Measurements from ENCODE around the gene GATA2. TPM values are rescaled to one million over a fixed set of nuclear protein-coding genes. Genes with fewer than 3 reads are reported as not detected.

Gene GATA2
- total RNA-seq: 10 to 100 TPM in 1 of 7 donors, 1 to 10 TPM in 6; 4.0 to 16.1 (median 6.1) TPM
- 1 to 10 TPM; 5.1 to 8.1 TPM for polyA plus RNA-seq
- long read RNA-seq, donor 1, partial matches to known transcripts: 15 of 15 reads
- long read RNA-seq, donor 1, other reads (novel, unspliced or antisense): 0 of 15 reads
- long read RNA-seq, donor 2: 0 reads
- long read RNA-seq, donor 3, partial matches to known transcripts: 24 of 30 reads
- long read RNA-seq, donor 3, other reads (novel, unspliced or antisense): 2 of 30 reads

- H3K27me3 ChIP-seq: peaks cover 10% of the 10 kb centered on the region
- no peaks in the 10 kb centered on the region for H3K9me3 ChIP-seq
- peak within 1 kb of the TSS; percentile 58 for H3K4me3 ChIP-seq
- DNase-seq: peak in 1 of 5 donors; percentile 46
- no peaks in the 10 kb centered on the region for H3K36me3 ChIP-seq
- intact Hi-C loops (cut with DNase I): loop anchor here in 2 of 4 donors (5.0 to 10.0 kb wide), 2 partner anchors 66 to 418 kb away; no protein-coding TSS in a partner anchor
- WGBS, 3 donors: 11 to 33% (median 22%) methylated on average over 47 to 78 of the region's 78 CpGs
- H3K4me1 ChIP-seq (ENCODE audit: insufficient read depth): peaks cover 20% of the 10 kb centered on the region
- H3K27ac ChIP-seq: no peak within 1 kb of the TSS
- no peak for TF ChIP-seq POLR2A (IDR thresholded peaks at IDR 0.05)
- no peak for TF ChIP-seq EP300 (IDR thresholded peaks at IDR 0.05)
- no peak for TF ChIP-seq CTCF (IDR thresholded peaks at IDR 0.05)
These were observed at the start of gene GATA2 for GRCh38 chr3:128492671-128493569. TSS of gene GATA2 (minus strand) at chr3:128493201. CDS start at chr3:128487031, 6,170 bp downstream.

GRCh38 chr3:128541246-128541645, 48.2 kb upstream of the GATA2 start:
- H3K4me1 ChIP-seq (ENCODE audit: insufficient read depth): no peaks in the 10 kb centered on the region
- H3K9me3 ChIP-seq: no peaks in the 10 kb centered on the region
- DNase-seq: no peak
- no peak overlapping the region for H3K27ac ChIP-seq
- H3K27me3 ChIP-seq: no peaks in the 10 kb centered on the region
- no peaks in the 10 kb centered on the region for H3K36me3 ChIP-seq
- intact Hi-C loops (cut with DNase I): no loop called here
- whole genome bisulfite sequencing, 3 donors: 76 to 83% (median 76%) methylated on average over 2 of the region's 2 CpGs
- TF ChIP-seq EP300 (IDR thresholded peaks at IDR 0.05) (no peak), POLR2A (IDR thresholded peaks at IDR 0.05) (no peak)
- no peak overlapping the region for H3K4me3 ChIP-seq

- WGBS, 3 donors: 85 to 87% (median 85%) methylated on average over 3 of the region's 3 CpGs
These were observed 46.4 kb upstream of the GATA2 start for GRCh38 chr3:128539376-128539775.

GRCh38 chr3:128537091-128537703, 44.2 kb upstream of the GATA2 start:
- Histone ChIP-seq H3K9me3 (no peaks in the 10 kb centered on the region), H3K36me3 (no peaks in the 10 kb centered on the region), H3K4me3 (no peak overlapping the region), H3K27ac (no peak overlapping the region), H3K4me1 (ENCODE audit: insufficient read depth) (no peaks in the 10 kb centered on the region), H3K27me3 (no peaks in the 10 kb centered on the region)
- no peak for TF ChIP-seq CTCF (IDR thresholded peaks at IDR 0.05)
- 59 to 72% (median 70%) methylated on average over 4 of the region's 4 CpGs for WGBS, 3 donors
- DNase-seq: no peak
- intact Hi-C loops (cut with DNase I): no loop called here

More at GRCh38 chr3:128539376-128539775, 46.4 kb upstream of the GATA2 start:
- no peak for DNase-seq
- Histone ChIP-seq H3K4me3 (no peak overlapping the region), H3K27ac (no peak overlapping the region), H3K9me3 (no peaks in the 10 kb centered on the region), H3K36me3 (no peaks in the 10 kb centered on the region), H3K4me1 (ENCODE audit: insufficient read depth) (no peaks in the 10 kb centered on the region), H3K27me3 (no peaks in the 10 kb centered on the region)
- intact Hi-C loops (cut with DNase I): no loop called here
- TF ChIP-seq EP300 (IDR thresholded peaks at IDR 0.05): no peak
- TF ChIP-seq CTCF (IDR thresholded peaks at IDR 0.05): no peak
- TF ChIP-seq POLR2A (IDR thresholded peaks at IDR 0.05): no peak
